ENCODE results near the gene SPG11. TPM values are rescaled to one million over a fixed set of nuclear protein-coding genes. Genes with fewer than 3 reads are reported as not detected.

Gene SPG11
- total and polyA plus RNA-seq, 10 of the 15 experiments (the other 5 are each of a cell fraction or from before 2014, with no cell fraction given), result 22.1 to 85.1 (median 47.2) TPM

DNA sequence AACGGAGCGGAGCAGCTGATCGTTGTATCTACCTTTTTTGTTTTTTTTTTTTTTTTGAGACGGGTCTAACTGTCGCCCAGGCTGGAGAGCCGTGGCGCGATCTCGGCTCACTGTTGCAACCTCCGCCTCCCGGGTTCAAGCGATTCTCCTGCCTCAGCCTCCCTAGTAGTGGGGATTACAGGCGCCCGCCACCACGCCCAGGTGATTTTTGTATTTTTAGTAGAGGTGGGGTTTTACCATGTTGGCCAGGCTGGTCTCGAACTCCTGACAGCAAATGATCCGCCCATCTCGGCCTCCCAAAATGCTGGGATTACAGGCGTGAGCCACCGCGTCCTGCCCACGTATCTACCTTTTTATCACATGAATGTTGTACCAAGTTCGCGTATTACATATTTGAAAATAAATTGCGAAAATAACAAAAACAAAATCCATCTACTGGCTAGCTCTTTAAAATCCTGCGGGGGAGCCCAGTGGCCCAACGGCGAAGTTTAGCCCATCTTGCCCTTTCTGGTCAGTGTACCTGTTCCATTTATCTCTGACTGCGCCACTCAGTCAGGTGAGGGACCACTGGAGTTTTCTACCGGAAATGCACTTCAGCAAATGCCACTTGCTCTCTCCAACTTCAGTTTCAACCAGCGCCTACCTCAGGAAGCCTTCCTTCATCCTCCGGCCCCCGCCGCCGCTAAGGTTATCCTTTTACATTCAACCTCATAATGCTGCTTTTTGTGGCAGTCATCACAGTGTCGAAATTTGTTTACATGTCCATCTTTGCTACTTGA lies 127.8 kb downstream of the SPG11 start:
- no peak for FAIRE-seq
- Histone ChIP-seq H3K27ac (ENCODE audit: control insufficient read depth, insufficient read depth) (peak overlapping the region; percentile 85), H3K4me3 (peak overlapping the region; percentile 72), H3K9ac (ENCODE audit: control insufficient read depth, insufficient read depth, low read length) (peak overlapping the region; percentile 78), H3K4me2 (ENCODE audit: control insufficient read depth, insufficient read depth) (peak overlapping the region; percentile 96), H3K27me3 (replicated peaks in 1 of 2; ENCODE audit: control insufficient read depth in 2 of 2, insufficient read depth in 2 of 2, low read length in 1 of 2) (no peaks in the 10 kb centered on the region), H3K79me2 (ENCODE audit: control insufficient read depth, insufficient read depth, low read length) (peaks cover 34% of the 10 kb centered on the region), H3K4me1 (ENCODE audit: control insufficient read depth, insufficient read depth, low read length) (peaks cover 4% of the 10 kb centered on the region; the same call in 1 of the 2 replicates), H4K20me1 (ENCODE audit: control insufficient read depth, insufficient read depth) (no peaks in the 10 kb centered on the region), H2AFZ (ENCODE audit: control insufficient read depth, low read depth, low read length) (peak overlapping the region; percentile 93), H3K36me3 (ENCODE audit: control insufficient read depth in 2 of 2, insufficient read depth in 2 of 2, low read length in 1 of 2) (no peaks in the 10 kb centered on the region), H3K9me3 (replicated peaks; ENCODE audit: control insufficient read depth, insufficient read depth, low read length) (no peaks in the 10 kb centered on the region)
- intact Hi-C loops (cut with micrococcal nuclease; ENCODE audit: unreplicated experiment) (no loop called here), in situ Hi-C loops (cut with MboI) (no loop called here)
- TF ChIP-seq FOXM1 (IDR thresholded peaks at IDR 0.05; ENCODE audit: low read depth, low read length) (no peak), ESRRA (IDR thresholded peaks at IDR 0.05; ENCODE audit: low read length) (no peak), HCFC1 (IDR thresholded peaks at IDR 0.05; ENCODE audit: low read length) (0 out of 2 replicates have a peak, but pooled peaks have one; percentile 5), BHLHE40 (IDR thresholded peaks at IDR 0.05; ENCODE audit: borderline replicate concordance in 1 of 2, low read depth in 2 of 2, low read length in 1 of 2) (0 out of 4 replicates have a peak, but pooled peaks of 1 of the 2 experiments have one; percentile 3), CHD1 (IDR thresholded peaks at IDR 0.05; ENCODE audit: low read depth, low read length) (no peak), NRF1 (conservative IDR thresholded peaks at IDR 0.05; ENCODE audit: low read depth, low read length) (no peak), MLLT1 (IDR thresholded peaks at IDR 0.05) (peak; percentile 88), MXI1 (IDR thresholded peaks at IDR 0.05; ENCODE audit: low read depth, low read length) (0 out of 2 replicates have a peak, but pooled peaks have one; percentile 22), ZSCAN29 (IDR thresholded peaks at IDR 0.05) (no peak)
- BruUV-seq (replicated peaks), result TSS peak; percentile 83
- 57% methylated on average over 24 of the region's 36 CpGs for WGBS (ENCODE audit: insufficient coverage, insufficient replicate concordance, low lambda C conversion rate, missing lambda C conversion rate)
- peak; percentile 4 for ATAC-seq
- ChIA-PET CTCF (interaction anchor here (0.8 to 1.4 kb wide), 3 partner anchors 10 to 203 kb away, joined by 3 read pairs; no protein-coding TSS in a partner anchor), POLR2A (interaction anchor here (0.6 to 1.0 kb wide), 4 partner anchors 9 to 722 kb away, joined by 3 read pairs; no protein-coding TSS in a partner anchor), RAD21 (ENCODE audit: unreplicated experiment) (interaction anchor here (1.5 kb wide), 1 partner anchor 192 kb away, joined by 5 read pairs; no protein-coding TSS in a partner anchor), SMC1A (ENCODE audit: uncharacterized antibody, unreplicated experiment) (interaction anchor here (0.5 kb wide), 1 partner anchor 57 kb away, joined by 5 read pairs; no protein-coding TSS in a partner anchor)
- DNase-seq (ENCODE audit: low read depth, low spot score), result no peak
